Lower leg skin (tissue), 4 donors: ENCODE results near the gene DPYSL3. TPM values are rescaled to one million over a fixed set of nuclear protein-coding genes. Genes with fewer than 3 reads are reported as not detected.

Experiments used
- DNase-seq, 2 donors: peaks; one replicate each; pipeline ENCODE4 v3.0.0-alpha.2; 2019; ENCODE audit warnings: low spot score in 2 of 2
- H3K4me3 ChIP-seq: fragments of 200-600 bp; sonication (generic); 2 replicates; pipeline ENCODE4 v1.5.1; 2017; ENCODE audit warnings: mild to moderate bottlenecking, low read depth; ENCODE audit not compliant: poor library complexity, severe bottlenecking
- POLR2A ChIP-seq, 2 donors: fragments of 450-650 bp; IDR thresholded peaks; one replicate each; pipeline ENCODE4 v1.6.1; 2016 to 2017; ENCODE audit warnings: antibody characterized with exemption in 2 of 2, mild to moderate bottlenecking in 1 of 2, moderate library complexity in 1 of 2
- WGBS, 2 donors: methylation state at CpG; one replicate each; pipeline ENCODE4 v1.1.5; 2018; 5-methylcytosine and 5-hydroxymethylcytosine counted together
- intact Hi-C: fragments of 100-400 bp; cut with DNase I; formaldehyde crosslinking; loops from one replicate; pipeline ENCODE4 v1.15.0; 2023; ENCODE audit warnings: low total_unique reads
- total RNA-seq, 4 donors: library from RNA; depleted of rRNA; stranded (reverse); fragments of >200 nt; gene quantifications; one replicate each; pipeline ENCODE4 v1.1.0, GENCODE V29; 2016
- TF ChIP-seq, protein P1 (sequence below), 3 donors: fragments of 450-650 bp; IDR thresholded peaks; one replicate each; pipeline ENCODE4 v1.5.1; 2016; ENCODE audit warnings: antibody characterized with exemption in 3 of 3, mild to moderate bottlenecking in 3 of 3, moderate library complexity in 2 of 3

The DPYSL3 gene
- total RNA-seq, 4 donors from 2014 or later, result 7.1 to 32.2 (median 11.0) TPM

DNA sequence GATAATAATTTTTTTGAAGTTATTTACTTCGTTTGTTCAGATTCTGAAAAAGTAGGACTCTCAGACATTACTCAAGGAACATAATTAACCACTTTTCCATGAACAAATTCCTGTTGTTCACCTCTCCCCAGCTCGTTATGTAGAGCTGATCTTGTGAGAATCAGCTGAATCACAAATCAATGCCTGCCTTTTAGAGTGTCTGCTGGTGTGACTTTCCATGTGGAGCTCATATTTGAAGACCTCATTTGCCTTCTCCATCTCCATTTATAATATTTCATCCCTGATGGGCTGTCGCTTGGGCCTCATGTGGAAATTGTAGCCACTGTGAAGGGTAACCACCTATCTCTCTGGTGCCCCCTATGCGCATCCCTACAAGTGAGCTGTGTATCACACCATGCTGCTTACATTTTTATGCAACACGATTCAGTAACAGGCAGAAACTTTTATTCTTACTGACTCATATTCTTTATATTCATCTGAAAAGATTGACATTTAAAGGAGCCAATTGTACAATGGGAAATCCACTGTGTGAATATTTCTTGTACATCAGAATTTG lies 163.8 kb downstream of the DPYSL3 start:
- intact Hi-C loops, result no loop called here
- 70 to 73% methylated on average over 5 of the region's 5 CpGs for WGBS, 2 donors
- DNase-seq, result no peak
- H3K4me3 ChIP-seq, result no peak overlapping the region
- no peak for TF ChIP-seq POLR2A (IDR thresholded peaks at IDR 0.05)
- TF ChIP-seq, protein P1, sequence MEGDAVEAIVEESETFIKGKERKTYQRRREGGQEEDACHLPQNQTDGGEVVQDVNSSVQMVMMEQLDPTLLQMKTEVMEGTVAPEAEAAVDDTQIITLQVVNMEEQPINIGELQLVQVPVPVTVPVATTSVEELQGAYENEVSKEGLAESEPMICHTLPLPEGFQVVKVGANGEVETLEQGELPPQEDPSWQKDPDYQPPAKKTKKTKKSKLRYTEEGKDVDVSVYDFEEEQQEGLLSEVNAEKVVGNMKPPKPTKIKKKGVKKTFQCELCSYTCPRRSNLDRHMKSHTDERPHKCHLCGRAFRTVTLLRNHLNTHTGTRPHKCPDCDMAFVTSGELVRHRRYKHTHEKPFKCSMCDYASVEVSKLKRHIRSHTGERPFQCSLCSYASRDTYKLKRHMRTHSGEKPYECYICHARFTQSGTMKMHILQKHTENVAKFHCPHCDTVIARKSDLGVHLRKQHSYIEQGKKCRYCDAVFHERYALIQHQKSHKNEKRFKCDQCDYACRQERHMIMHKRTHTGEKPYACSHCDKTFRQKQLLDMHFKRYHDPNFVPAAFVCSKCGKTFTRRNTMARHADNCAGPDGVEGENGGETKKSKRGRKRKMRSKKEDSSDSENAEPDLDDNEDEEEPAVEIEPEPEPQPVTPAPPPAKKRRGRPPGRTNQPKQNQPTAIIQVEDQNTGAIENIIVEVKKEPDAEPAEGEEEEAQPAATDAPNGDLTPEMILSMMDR (IDR thresholded peaks at IDR 0.05), result no peak

DNA sequence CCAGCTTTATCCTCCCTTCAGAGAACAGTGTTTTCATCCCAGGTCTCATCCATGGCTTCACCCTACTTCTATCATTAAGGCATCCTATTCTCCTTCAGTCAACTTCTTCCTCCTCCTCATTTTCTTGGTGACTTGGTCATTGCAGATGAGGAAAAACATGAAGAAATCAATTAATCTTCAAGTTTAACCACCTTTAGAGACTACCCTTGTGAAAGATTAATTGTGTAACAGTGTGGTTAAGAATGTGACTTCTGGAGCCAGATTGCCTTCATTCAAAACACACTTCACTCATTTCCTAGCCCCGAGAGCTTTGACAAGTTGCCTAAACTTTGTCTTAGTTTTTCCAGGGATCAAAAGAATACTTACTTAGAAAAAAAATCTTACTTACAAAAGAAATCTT lies 165.0 kb downstream of the DPYSL3 start:
- DNase-seq, result no peak
- TF ChIP-seq, protein P1 (IDR thresholded peaks at IDR 0.05), result no peak
- no peak for TF ChIP-seq POLR2A (IDR thresholded peaks at IDR 0.05)
- intact Hi-C loops, result no loop called here
- 0 to 19% methylated on average over 1 of the region's 1 CpG for WGBS, 2 donors
- no peak overlapping the region for H3K4me3 ChIP-seq

DNA sequence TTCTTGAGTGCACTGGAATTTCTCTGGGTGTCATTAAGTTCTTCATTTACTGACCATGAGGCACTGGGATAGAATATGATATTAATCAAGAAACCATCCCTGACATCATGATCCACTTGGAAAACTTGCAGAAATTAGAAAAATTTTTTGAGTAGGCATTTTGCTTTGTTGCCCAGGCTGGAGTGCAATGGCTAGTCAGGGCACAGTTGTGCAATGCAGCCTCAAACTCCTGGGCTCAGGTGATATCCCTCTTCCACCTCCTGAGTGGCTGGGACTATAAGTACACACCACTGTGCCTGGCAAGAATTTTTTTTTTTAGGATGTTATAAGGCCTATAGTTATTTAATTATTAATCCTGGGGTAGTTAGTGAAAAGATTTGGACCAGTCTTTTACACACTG lies 168.5 kb downstream of the DPYSL3 start:
- TF ChIP-seq POLR2A (IDR thresholded peaks at IDR 0.05), result no peak
- TF ChIP-seq, protein P1 (IDR thresholded peaks at IDR 0.05), result no peak
- intact Hi-C loops, result no loop called here

DNA sequence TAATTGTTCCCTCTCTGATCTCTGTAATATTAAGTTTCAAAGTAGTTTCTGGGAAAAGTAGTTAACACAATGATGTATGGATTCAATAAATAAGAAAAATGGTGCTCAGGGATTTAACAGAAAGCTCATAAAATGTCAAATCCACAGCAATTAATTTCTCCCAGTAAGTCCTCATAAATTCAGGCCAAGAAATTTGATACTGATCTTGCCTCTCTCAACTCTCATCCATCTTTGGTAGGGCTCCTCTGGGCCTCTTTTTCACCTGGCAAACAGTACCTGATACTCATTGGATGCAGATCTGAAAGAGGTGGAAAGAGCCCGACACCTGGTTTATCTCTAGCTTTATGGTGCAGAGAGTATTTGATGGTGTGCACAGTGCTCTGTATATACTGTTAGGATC lies 168.9 kb downstream of the DPYSL3 start:
- TF ChIP-seq, protein P1 (IDR thresholded peaks at IDR 0.05), result no peak
- TF ChIP-seq POLR2A (IDR thresholded peaks at IDR 0.05), result no peak
- no peak for DNase-seq
- intact Hi-C loops, result no loop called here
- H3K4me3 ChIP-seq, result no peak overlapping the region
- WGBS, 2 donors, result 48 to 81% methylated on average over 1 of the region's 1 CpG

More for the DNA sequence above, 168.5 kb downstream of the DPYSL3 start:
- H3K4me3 ChIP-seq, result no peak overlapping the region
- no peak for DNase-seq
